GM10266 (cell line): Measurements from ENCODE around the gene GBP5.

Experiments used
- DNase-seq: peaks from one replicate; pipeline ENCODE4 v3.0.0; 2012; ENCODE audit errors: extremely low spot score
- TF ChIP-seq, protein P1 (sequence below): IDR thresholded peaks from 2 replicates; pipeline ENCODE4 v1.5.1; 2012; ENCODE audit warnings: mild to moderate bottlenecking, low read depth; ENCODE audit not compliant: control insufficient read depth, insufficient read depth; ENCODE audit errors: missing control alignments

GBP5 gene

DNA sequence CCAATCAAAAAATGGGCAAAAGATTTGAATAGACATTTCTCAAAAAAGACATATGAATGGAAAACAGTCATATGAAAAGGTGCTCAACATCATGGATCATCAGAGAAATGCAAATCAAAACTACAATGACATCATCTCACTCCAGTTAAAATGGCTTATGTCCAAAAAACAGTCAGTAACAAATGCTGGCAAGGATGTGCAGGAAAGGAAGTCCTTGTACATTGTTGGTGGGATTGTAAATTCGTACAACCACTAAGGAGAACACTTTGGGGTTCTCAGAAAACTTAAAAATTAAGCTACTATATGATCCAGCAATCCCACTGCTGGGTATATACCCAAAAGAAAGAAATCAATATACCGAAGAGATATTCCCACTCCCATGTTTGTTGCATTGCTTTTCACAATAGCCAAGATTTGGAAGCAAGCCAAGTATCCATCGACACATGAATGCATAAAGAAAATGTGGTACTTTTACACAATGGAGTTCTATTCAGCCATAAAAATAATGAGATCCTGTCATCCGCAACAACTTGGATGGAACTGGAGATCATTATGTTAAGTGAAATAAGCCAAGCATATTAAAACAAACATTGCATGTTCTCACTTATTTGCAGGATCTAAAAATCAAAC, 17.9 kb downstream of the GBP5 start:
- TF ChIP-seq, protein P1, sequence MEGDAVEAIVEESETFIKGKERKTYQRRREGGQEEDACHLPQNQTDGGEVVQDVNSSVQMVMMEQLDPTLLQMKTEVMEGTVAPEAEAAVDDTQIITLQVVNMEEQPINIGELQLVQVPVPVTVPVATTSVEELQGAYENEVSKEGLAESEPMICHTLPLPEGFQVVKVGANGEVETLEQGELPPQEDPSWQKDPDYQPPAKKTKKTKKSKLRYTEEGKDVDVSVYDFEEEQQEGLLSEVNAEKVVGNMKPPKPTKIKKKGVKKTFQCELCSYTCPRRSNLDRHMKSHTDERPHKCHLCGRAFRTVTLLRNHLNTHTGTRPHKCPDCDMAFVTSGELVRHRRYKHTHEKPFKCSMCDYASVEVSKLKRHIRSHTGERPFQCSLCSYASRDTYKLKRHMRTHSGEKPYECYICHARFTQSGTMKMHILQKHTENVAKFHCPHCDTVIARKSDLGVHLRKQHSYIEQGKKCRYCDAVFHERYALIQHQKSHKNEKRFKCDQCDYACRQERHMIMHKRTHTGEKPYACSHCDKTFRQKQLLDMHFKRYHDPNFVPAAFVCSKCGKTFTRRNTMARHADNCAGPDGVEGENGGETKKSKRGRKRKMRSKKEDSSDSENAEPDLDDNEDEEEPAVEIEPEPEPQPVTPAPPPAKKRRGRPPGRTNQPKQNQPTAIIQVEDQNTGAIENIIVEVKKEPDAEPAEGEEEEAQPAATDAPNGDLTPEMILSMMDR: no peak
- DNase-seq: no peak

DNA sequence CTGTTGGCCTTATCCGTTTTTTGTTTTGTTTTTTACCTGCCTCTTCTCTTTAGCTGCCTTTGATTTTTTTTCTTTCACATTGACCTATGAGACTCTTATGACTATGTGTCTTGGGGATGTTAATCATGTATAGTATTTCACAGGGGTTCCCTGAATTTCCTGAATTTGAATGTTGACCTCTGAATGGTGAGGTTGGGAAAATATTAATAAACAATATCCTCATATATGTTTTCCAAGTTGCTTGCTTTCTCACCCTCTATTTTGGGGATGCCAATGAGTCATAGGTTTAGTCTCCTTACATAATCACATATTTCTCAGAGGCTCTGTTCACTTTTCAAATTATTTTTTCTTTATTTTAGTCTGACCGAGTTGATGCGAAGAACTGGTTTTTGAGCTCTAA, 29.6 kb downstream of the GBP5 start:
- TF ChIP-seq, protein P1: no peak
- no peak for DNase-seq
